ENCODE measurements around the gene WDFY2. TPM values are rescaled to one million over a fixed set of nuclear protein-coding genes. Genes with fewer than 3 reads are reported as not detected.

Gene WDFY2
- total and polyA plus RNA-seq, 2 experiments from 2014 or later = 11.4 to 24.0 TPM

GRCh38 chr13:51707461-51707860 lies 123.2 kb downstream of the WDFY2 start:
- Histone ChIP-seq H3K4me1 (ENCODE audit: insufficient read depth) (no peaks in the 10 kb centered on the region), H3K4me2 (no peak overlapping the region), H3F3A (replicated peaks; ENCODE audit: low read depth) (no peaks in the 10 kb centered on the region), H3K27me3 (ENCODE audit: insufficient read depth) (no peaks in the 10 kb centered on the region), H2AFZ (no peak overlapping the region), H3K79me2 (replicated peaks; ENCODE audit: insufficient read depth) (no peaks in the 10 kb centered on the region), H3K4me3 (no peak overlapping the region), H3K9me2 (ENCODE audit: insufficient read depth) (no peaks in the 10 kb centered on the region), H4K20me1 (replicated peaks; ENCODE audit: insufficient read depth) (no peaks in the 10 kb centered on the region), H3K27ac (ENCODE audit: low read depth) (no peak overlapping the region), H3K36me3 (ENCODE audit: insufficient read depth) (no peaks in the 10 kb centered on the region; the same call in 1 of the 2 replicates)
- no peak overlapping the region for H3K4me3 Mint-ChIP-seq
- no peaks in the 10 kb centered on the region for H3K4me1 Mint-ChIP-seq
- H3K9me3 Mint-ChIP-seq = peaks cover 10% of the 10 kb centered on the region; the same call in 2 of the 3 replicates
- no peak for TF ChIP-seq STAT1 (IDR thresholded peaks at IDR 0.05; ENCODE audit: unreplicated experiment)
- H3K36me3 Mint-ChIP-seq (ENCODE audit: low read depth) = peaks cover 48% of the 10 kb centered on the region
- DNase-seq (ENCODE audit: low spot score) (no peak), ATAC-seq (no peak)
- H3K27me3 Mint-ChIP-seq (ENCODE audit: insufficient read depth, low read depth, poor library complexity) = no peaks in the 10 kb centered on the region
- no peak overlapping the region for H3K27ac Mint-ChIP-seq

GRCh38 chr13:51713807-51714206 lies 129.5 kb downstream of the WDFY2 start:
- no peaks in the 10 kb centered on the region; the same call in 2 of the 3 replicates for H3K4me1 Mint-ChIP-seq
- Histone ChIP-seq H3K79me2 (replicated peaks; ENCODE audit: insufficient read depth) (no peaks in the 10 kb centered on the region), H3K27me3 (ENCODE audit: insufficient read depth) (no peaks in the 10 kb centered on the region), H3K4me2 (no peak overlapping the region), H3K4me1 (ENCODE audit: insufficient read depth) (no peaks in the 10 kb centered on the region), H4K20me1 (replicated peaks; ENCODE audit: insufficient read depth) (0 out of 2 replicates have a peak, but pooled peaks cover 5% of the 10 kb centered on the region), H3K9me2 (ENCODE audit: insufficient read depth) (no peaks in the 10 kb centered on the region), H3K4me3 (no peak overlapping the region), H3F3A (replicated peaks; ENCODE audit: low read depth) (no peaks in the 10 kb centered on the region), H3K27ac (ENCODE audit: low read depth) (no peak overlapping the region), H3K36me3 (ENCODE audit: insufficient read depth) (no peaks in the 10 kb centered on the region), H2AFZ (no peak overlapping the region)
- H3K9me3 Mint-ChIP-seq = peaks cover 3% of the 10 kb centered on the region; the same call in 2 of the 3 replicates
- peaks cover 21% of the 10 kb centered on the region for H3K36me3 Mint-ChIP-seq (ENCODE audit: low read depth)
- ATAC-seq = no peak
- no peaks in the 10 kb centered on the region for H3K27me3 Mint-ChIP-seq (ENCODE audit: insufficient read depth, low read depth, poor library complexity)
- no peak overlapping the region for H3K27ac Mint-ChIP-seq
- DNase-seq (ENCODE audit: low spot score) = no peak
- no peak overlapping the region for H3K4me3 Mint-ChIP-seq
- no peak for TF ChIP-seq EZH2 (IDR thresholded peaks at IDR 0.05; ENCODE audit: low read depth, unreplicated experiment)
- no peak for TF ChIP-seq ZNF331 (CRISPR knock-in tag; IDR thresholded peaks at IDR 0.05; ENCODE audit: low read depth)
- TF ChIP-seq JUNB (IDR thresholded peaks at IDR 0.05; ENCODE audit: unreplicated experiment) = no peak
- TF ChIP-seq ZNF462 (CRISPR knock-in tag; IDR thresholded peaks at IDR 0.05) = no peak
- TF ChIP-seq CTCF (conservative IDR thresholded peaks at IDR 0.05; ENCODE audit: low read depth in 2 of 2) = no peak
- TF ChIP-seq NANOG (IDR thresholded peaks at IDR 0.05; ENCODE audit: borderline replicate concordance) = no peak
- TF ChIP-seq ZNF114 (CRISPR knock-in tag; IDR thresholded peaks at IDR 0.05) = no peak
- TF ChIP-seq POLR2AphosphoS5 (IDR thresholded peaks at IDR 0.05; ENCODE audit: low read depth) = no peak
- no peak for TF ChIP-seq STAT1 (IDR thresholded peaks at IDR 0.05; ENCODE audit: unreplicated experiment)
- TF ChIP-seq EZH2phosphoT487 (IDR thresholded peaks at IDR 0.05; ENCODE audit: unreplicated experiment) = no peak
- TF ChIP-seq REST (IDR thresholded peaks at IDR 0.05; ENCODE audit: unreplicated experiment) = no peak
